ENCODE results near the gene PCDHA1. TPM values are rescaled to one million over a fixed set of nuclear protein-coding genes. Genes with fewer than 3 reads are reported as not detected.

The PCDHA1 gene
- total and polyA plus RNA-seq, 2 of the 13 experiments (the other 11 are each of a cell fraction or from before 2014, with no cell fraction given) = not detected

GRCh38 chr5:140855772-140856674 lies 70.1 kb downstream of the PCDHA1 start, which contains the start of gene PCDHA10:
TSS of gene PCDHA10 (plus strand) at chr5:140855897. CDS start at chr5:140856049, 152 bp downstream.
- FAIRE-seq = no peak
- BruUV-seq (replicated peaks) = no TSS peak
- ChIA-PET POLR2A (no interaction called here), CTCF (ENCODE audit: low intra/inter-chr PET ratio, low total read pairs) (interaction anchor here (1.1 kb wide), 1 partner anchor 185 kb away, joined by 4 read pairs; no protein-coding TSS in a partner anchor)
- no peaks in the 10 kb centered on the region for H4K20me1 ChIP-seq (ENCODE audit: insufficient read depth, low read length)
- intact Hi-C loops (cut with micrococcal nuclease; ENCODE audit: unreplicated experiment) = no loop called here
- H3K79me2 ChIP-seq (ENCODE audit: insufficient read depth, low read length) = no peaks in the 10 kb centered on the region
- no peak for ATAC-seq
- H3K4me3 ChIP-seq (replicated peaks in 1 of 3; ENCODE audit: insufficient read depth in 1 of 3, low read depth in 2 of 3, low read length in 3 of 3) = no peak within 1 kb of the TSS
- TF ChIP-seq STAG1 (CRISPR knock-in tag; IDR thresholded peaks at IDR 0.05) = peak; percentile 46
- no peak for TF ChIP-seq MEF2D (CRISPR knock-in tag; IDR thresholded peaks at IDR 0.05)
- TF ChIP-seq CHD4 (IDR thresholded peaks at IDR 0.05; ENCODE audit: borderline replicate concordance, low read length) = no peak
- no peak for TF ChIP-seq STAT5B (CRISPR knock-in tag; IDR thresholded peaks at IDR 0.05)
- no peak for TF ChIP-seq PRDM10 (CRISPR knock-in tag; IDR thresholded peaks at IDR 0.05; ENCODE audit: low read depth)
- TF ChIP-seq ARNT2 (CRISPR knock-in tag; IDR thresholded peaks at IDR 0.05; ENCODE audit: low read depth) = no peak
- TF ChIP-seq FOXM1 (CRISPR knock-in tag; IDR thresholded peaks at IDR 0.05) = no peak
- no peak for TF ChIP-seq SUZ12 (IDR thresholded peaks at IDR 0.05; ENCODE audit: low read depth, low read length)
- TF ChIP-seq HMGXB4 (CRISPR knock-in tag; IDR thresholded peaks at IDR 0.05; ENCODE audit: borderline replicate concordance in 1 of 2, low read depth in 1 of 2) = no peak
- peak in 1 of 2 experiments; percentile 31; a peak in 2 of 4 replicates for TF ChIP-seq MAFK (conservative IDR thresholded peaks at IDR 0.05 in 1 of 2, IDR thresholded peaks at IDR 0.05 in 1 of 2; ENCODE audit: low read length in 2 of 2)
- TF ChIP-seq, protein P1, sequence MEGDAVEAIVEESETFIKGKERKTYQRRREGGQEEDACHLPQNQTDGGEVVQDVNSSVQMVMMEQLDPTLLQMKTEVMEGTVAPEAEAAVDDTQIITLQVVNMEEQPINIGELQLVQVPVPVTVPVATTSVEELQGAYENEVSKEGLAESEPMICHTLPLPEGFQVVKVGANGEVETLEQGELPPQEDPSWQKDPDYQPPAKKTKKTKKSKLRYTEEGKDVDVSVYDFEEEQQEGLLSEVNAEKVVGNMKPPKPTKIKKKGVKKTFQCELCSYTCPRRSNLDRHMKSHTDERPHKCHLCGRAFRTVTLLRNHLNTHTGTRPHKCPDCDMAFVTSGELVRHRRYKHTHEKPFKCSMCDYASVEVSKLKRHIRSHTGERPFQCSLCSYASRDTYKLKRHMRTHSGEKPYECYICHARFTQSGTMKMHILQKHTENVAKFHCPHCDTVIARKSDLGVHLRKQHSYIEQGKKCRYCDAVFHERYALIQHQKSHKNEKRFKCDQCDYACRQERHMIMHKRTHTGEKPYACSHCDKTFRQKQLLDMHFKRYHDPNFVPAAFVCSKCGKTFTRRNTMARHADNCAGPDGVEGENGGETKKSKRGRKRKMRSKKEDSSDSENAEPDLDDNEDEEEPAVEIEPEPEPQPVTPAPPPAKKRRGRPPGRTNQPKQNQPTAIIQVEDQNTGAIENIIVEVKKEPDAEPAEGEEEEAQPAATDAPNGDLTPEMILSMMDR (CRISPR knock-in tag; IDR thresholded peaks at IDR 0.05) = peak; percentile 55
- in situ Hi-C loops (cut with HindIII; ENCODE audit: extremely low pct_ligation_motif_present, low pct_unique_long_range_greater_than_20kb) = no loop called here
- no peak within 1 kb of the TSS for H2AFZ ChIP-seq (ENCODE audit: low read length)
- no peaks in the 10 kb centered on the region for H3K27me3 ChIP-seq (ENCODE audit: control insufficient read depth in 1 of 2, insufficient read depth in 2 of 2, low read length in 2 of 2)
- WGBS (ENCODE audit: low lambda C conversion rate) = 68% methylated on average over 43 of the region's 44 CpGs
- no peak within 1 kb of the TSS for H3K4me2 ChIP-seq (ENCODE audit: low read depth, low read length)
- H3K27ac ChIP-seq (ENCODE audit: extremely low read length, insufficient read depth, low read length) = no peak within 1 kb of the TSS
- no peaks in the 10 kb centered on the region for H3K36me3 ChIP-seq (replicated peaks in 1 of 2; ENCODE audit: control insufficient read depth in 1 of 2, insufficient read depth in 2 of 2, low read length in 2 of 2)
- no peaks in the 10 kb centered on the region for H3K9me3 ChIP-seq (ENCODE audit: low read length)
- H3K4me1 ChIP-seq (ENCODE audit: insufficient read depth, low read length) = no peaks in the 10 kb centered on the region
- peak; percentile 6 for DNase-seq (ENCODE audit: low spot score)
- H3K9ac ChIP-seq (ENCODE audit: insufficient read depth, low read depth, low read length) = no peak within 1 kb of the TSS
